Tibial artery (tissue), 4 donors: ENCODE measurements around the gene ETV5.

Experiments used
- DNase-seq, 2 donors: peaks; one replicate each; pipeline ENCODE4 v3.0.0-alpha.2; 2019
- H3K27ac ChIP-seq, 2 donors: fragments of 200-600 bp; sonication (generic) in 1 of 2; 1 replicate in 1 of 2; 2 replicates in 1 of 2; pipeline ENCODE4 v1.5.1; 2018 to 2019; ENCODE audit warnings: mild to moderate bottlenecking in 1 of 2
- H3K27me3 ChIP-seq, 2 donors: fragments of 200-600 bp; sonication (generic) in 1 of 2; one replicate each; pipeline versions ENCODE4 v1.5.1 to v1.6.0; 2016 to 2019
- H3K36me3 ChIP-seq, 3 donors: fragments of 200-600 bp; sonication (generic) in 2 of 3; one replicate each; pipeline ENCODE4 v1.5.1; 2016 to 2019; ENCODE audit warnings: mild to moderate bottlenecking in 2 of 3
- H3K4me1 ChIP-seq, 4 donors: fragments of 200-600 bp; sonication (generic) in 2 of 4; 1 replicate in 3 of 4; 2 replicates in 1 of 4; pipeline ENCODE4 v1.5.1; 2016 to 2019
- H3K4me3 ChIP-seq, 2 donors: fragments of 200-600 bp; sonication (generic) in 1 of 2; 1 replicate in 1 of 2; 2 replicates in 1 of 2; pipeline ENCODE4 v1.5.1; 2018 to 2019; ENCODE audit warnings: mild to moderate bottlenecking in 2 of 2
- H3K9me3 ChIP-seq, 3 donors: fragments of 200-600 bp; sonication (generic) in 1 of 3; one replicate each; pipeline ENCODE4 v1.5.1; 2016 to 2019
- CTCF ChIP-seq, 2 experiments: fragments of 200-600 bp in 1 of 2; fragments of 450-650 bp in 1 of 2; IDR thresholded peaks; one replicate each; pipeline ENCODE4 v1.5.1; 2017 to 2019; ENCODE audit warnings: antibody characterized with exemption in 2 of 2, mild to moderate bottlenecking in 1 of 2, moderate library complexity in 1 of 2
- intact Hi-C: fragments of 100-400 bp; cut with DNase I; formaldehyde crosslinking; loops from one replicate; pipeline ENCODE4 v1.15.0; 2023; ENCODE audit warnings: low total_unique reads

ETV5 gene

GRCh38 chr3:186141790-186142189, 32.9 kb upstream of the ETV5 start:
- H3K4me1 ChIP-seq: no peaks in the 10 kb centered on the region
- DNase-seq: no peak
- intact Hi-C loops: no loop called here

GRCh38 chr3:186138272-186138981, 29.5 kb upstream of the ETV5 start:
- intact Hi-C loops: no loop called here
- TF ChIP-seq CTCF (IDR thresholded peaks at IDR 0.05): no peak
- Histone ChIP-seq H3K4me1 (no peaks in the 10 kb centered on the region), H3K4me3 (no peak overlapping the region), H3K9me3 (no peaks in the 10 kb centered on the region), H3K36me3 (no peaks in the 10 kb centered on the region), H3K27me3 (no peaks in the 10 kb centered on the region), H3K27ac (no peak overlapping the region)
- no peak for DNase-seq

More at GRCh38 chr3:186141790-186142189, 32.9 kb upstream of the ETV5 start:
- no peak overlapping the region for H3K27ac ChIP-seq
- H3K36me3 ChIP-seq: no peaks in the 10 kb centered on the region
- H3K4me3 ChIP-seq: no peak overlapping the region
- TF ChIP-seq CTCF (IDR thresholded peaks at IDR 0.05): no peak
- H3K27me3 ChIP-seq: no peaks in the 10 kb centered on the region
- H3K9me3 ChIP-seq: no peaks in the 10 kb centered on the region

- no peak overlapping the region for H3K27ac ChIP-seq
- no peaks in the 10 kb centered on the region for H3K9me3 ChIP-seq
- intact Hi-C loops: no loop called here
- no peaks in the 10 kb centered on the region for H3K4me1 ChIP-seq
- DNase-seq: no peak
- H3K27me3 ChIP-seq: no peaks in the 10 kb centered on the region
- no peak for TF ChIP-seq CTCF (IDR thresholded peaks at IDR 0.05)
- no peak overlapping the region for H3K4me3 ChIP-seq
- no peaks in the 10 kb centered on the region for H3K36me3 ChIP-seq
Observed at GRCh38 chr3:186137051-186137685, 28.3 kb upstream of the ETV5 start.

- DNase-seq: no peak
- Histone ChIP-seq H3K27ac (no peak overlapping the region), H3K4me1 (no peaks in the 10 kb centered on the region), H3K4me3 (no peak overlapping the region), H3K27me3 (no peaks in the 10 kb centered on the region), H3K9me3 (no peaks in the 10 kb centered on the region), H3K36me3 (no peaks in the 10 kb centered on the region)
- intact Hi-C loops: loop anchor here (5.0 kb wide), 1 partner anchor 52 kb away; no protein-coding TSS in a partner anchor
- no peak for TF ChIP-seq CTCF (IDR thresholded peaks at IDR 0.05)
Observed at GRCh38 chr3:186133980-186134379, 25.1 kb upstream of the ETV5 start.

GRCh38 chr3:186132487-186132886, 23.6 kb upstream of the ETV5 start:
- no peaks in the 10 kb centered on the region for H3K9me3 ChIP-seq
- intact Hi-C loops: loop anchor here (5.0 kb wide), 1 partner anchor 50 kb away; no protein-coding TSS in a partner anchor
- no peaks in the 10 kb centered on the region for H3K4me1 ChIP-seq
- TF ChIP-seq CTCF (IDR thresholded peaks at IDR 0.05): no peak
- H3K4me3 ChIP-seq: no peak overlapping the region
- no peak overlapping the region for H3K27ac ChIP-seq
- no peak for DNase-seq
- H3K36me3 ChIP-seq: no peaks in the 10 kb centered on the region
- H3K27me3 ChIP-seq: no peaks in the 10 kb centered on the region
